Umbilical cord (tissue), 2 donors: ENCODE data around the gene LIG3. TPM values are rescaled to one million over a fixed set of nuclear protein-coding genes. Genes with fewer than 3 reads are reported as not detected.
"Not testable (repeated sequence)": the region's sequence is repeated elsewhere in the genome, so short reads cannot be mapped to it uniquely, and the experiment has no call there.

Experiments
- DNase-seq: peaks from one replicate; pipeline ENCODE4 v3.0.0-alpha.2; 2015; ENCODE audit warnings: low spot score
- total RNA-seq: library from RNA; depleted of rRNA; stranded (reverse); fragments of >200 nt; gene quantifications from one replicate; pipeline ENCODE4 v1.2.3, GENCODE V29; 2014; ENCODE audit warnings: low replicate concordance; ENCODE audit not compliant: insufficient read depth

Gene LIG3
- total RNA-seq, 1 donor from 2014 or later, result 28.9 TPM

DNA sequence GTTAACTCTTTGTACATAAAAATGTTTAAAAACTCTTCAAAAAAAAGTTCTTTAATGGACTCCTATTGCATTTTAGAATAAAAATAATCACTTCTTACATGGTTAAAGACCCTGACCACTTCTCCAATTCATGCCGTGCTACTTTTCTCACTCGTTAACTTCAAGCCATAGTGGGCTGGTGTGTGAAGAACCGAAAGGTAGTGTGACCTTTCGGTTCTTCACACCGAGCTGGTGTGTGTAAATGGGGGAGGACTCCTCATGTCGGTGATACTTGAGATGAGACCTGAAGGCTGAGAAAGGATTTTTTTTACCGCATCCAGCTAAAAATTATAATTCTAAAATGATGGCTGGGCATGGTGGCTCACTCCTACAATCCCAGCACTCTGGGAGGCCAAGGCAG, 61.1 kb downstream of the LIG3 start:
- no peak for DNase-seq

DNA sequence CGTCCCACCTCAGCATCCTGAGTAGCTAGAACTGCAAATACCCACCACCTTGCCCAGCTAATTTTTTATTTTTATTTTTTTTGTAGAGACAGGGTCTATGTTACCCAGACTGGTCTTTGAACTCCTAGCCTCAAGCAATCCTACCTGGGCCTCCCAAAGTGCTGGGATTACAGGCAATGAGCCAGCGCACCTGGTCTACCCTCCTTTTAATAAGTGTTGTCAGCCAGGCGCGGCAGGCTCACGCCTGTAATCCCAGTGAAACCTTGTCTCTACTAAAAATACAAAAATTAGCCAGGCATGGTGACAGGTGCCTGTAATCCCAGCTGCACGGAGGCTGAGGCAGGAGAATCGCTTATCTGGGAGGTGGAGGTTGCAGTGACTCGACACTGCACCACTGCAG, 63.9 kb downstream of the LIG3 start:
- no peak for DNase-seq

DNA sequence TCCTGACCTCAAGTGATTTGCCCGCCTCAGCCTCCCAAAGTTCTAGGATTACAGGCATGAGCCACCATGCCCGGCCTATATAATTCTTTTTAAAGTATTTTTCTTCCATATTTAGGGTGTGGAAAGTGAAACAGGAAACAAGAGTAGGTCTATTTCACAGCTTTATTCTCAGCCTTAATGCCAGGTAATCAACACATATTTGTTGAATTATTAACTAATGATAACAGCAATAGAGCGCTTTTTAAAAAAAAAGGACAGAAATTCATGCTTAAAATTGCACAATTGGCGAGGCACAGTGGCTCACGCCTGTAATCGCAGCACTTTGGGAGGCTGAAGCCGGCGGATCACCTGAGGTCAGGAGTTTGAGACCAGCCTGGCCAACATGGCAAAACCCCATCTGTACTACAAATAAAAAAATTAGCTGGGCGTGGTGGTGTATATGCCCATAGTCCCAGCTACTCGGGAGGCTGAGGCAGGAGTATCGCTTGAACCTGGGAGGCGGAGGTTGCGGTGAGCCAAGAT, 65.2 kb downstream of the LIG3 start:
- DNase-seq, result not testable (repeated sequence)

DNA sequence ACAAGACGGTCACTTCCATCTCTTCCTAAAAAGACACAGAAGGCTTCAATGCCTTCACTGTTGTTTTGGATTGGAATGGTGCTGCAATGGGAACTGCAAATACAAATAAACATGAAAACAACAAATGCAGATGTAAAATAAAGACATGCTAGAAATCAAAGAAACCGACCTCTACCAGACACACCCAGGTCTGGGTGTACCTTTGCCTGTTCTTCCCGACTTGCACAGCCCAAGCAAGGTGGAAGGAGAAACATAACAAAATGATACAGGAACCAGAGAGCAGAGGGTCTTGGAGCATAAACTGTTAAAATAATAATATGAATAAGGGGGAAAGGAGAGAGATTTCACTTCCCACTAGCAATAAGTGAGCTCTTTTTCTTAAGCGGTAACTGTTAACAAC, 65.9 kb downstream of the LIG3 start:
- DNase-seq, result no peak

GRCh38 chr17:35046740-35047283, 66.5 kb downstream of the LIG3 start:
- DNase-seq, result peak; percentile 15

DNA sequence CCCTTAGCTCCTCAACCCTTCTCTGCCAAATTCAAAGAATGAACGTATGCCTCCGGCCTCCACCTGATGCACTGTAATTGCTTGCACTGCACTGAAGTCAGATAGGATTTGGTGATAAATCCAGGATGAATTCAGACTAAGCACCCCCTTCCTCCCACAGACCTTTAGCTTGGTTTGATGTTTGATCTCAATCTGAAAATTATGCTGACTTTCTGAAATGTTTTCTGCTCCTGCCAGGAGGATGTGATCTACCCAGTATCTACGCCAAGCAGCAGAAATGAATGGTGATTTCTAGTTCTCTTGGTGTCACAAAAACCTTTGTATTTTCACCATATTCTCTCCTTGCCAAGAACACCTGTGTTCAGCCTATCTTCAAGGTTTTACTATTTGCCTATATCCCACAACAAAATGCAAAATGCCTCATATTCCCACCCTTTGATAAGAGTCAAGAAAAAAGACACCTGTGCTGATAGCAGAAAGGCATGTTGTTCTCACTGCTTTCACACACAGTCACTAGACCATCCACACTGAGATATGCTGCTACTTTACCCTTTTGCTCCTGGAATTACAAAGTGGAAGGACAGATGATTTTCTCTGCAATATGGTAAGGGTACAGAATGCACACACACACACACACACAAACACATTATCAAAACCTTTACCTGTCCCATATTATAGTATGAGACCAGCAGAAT, 68.5 kb downstream of the LIG3 start:
- no peak for DNase-seq

- no peak for DNase-seq
These were observed 69.9 kb downstream of the LIG3 start for GRCh38 chr17:35050170-35050569.

DNA sequence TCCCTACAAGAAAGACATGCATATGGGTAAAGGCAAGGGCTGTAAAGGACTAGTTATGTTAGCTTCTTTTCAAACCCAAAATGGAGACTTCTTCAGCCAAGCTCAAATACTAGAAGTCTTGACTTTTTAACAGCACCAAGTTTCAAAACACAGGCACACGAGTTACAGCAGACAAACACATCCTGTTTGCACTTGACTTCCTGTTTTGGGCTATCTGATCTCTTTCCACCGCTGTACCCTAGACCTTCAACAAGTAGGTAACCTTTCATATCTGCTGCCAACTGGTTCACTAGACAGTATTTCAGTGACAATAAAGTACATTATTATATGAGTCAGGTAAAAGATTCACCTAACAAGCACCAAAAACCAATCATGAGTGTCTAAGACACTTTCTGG, 70.9 kb downstream of the LIG3 start:
- DNase-seq, result no peak

- no peak for DNase-seq
These were observed 71.4 kb downstream of the LIG3 start for GRCh38 chr17:35051579-35052240.

- no peak for DNase-seq
These were observed 71.9 kb downstream of the LIG3 start for GRCh38 chr17:35052241-35052610.

GRCh38 chr17:35052780-35053179, 72.5 kb downstream of the LIG3 start:
- DNase-seq, result no peak

- DNase-seq, result no peak
These were observed 72.9 kb downstream of the LIG3 start for GRCh38 chr17:35053204-35053603.

- DNase-seq, result no peak
These were observed 75.7 kb downstream of the LIG3 start for GRCh38 chr17:35056013-35056412.

GRCh38 chr17:35057332-35057915, 77.1 kb downstream of the LIG3 start:
- DNase-seq, result peak; percentile 17

Other genes starting within 250 kb of the LIG3 start
- gene CCT6B, start 19.1 kb upstream of the LIG3 start, total RNA-seq, result 6.0 TPM
- gene ZNF830, start 19.0 kb upstream of the LIG3 start, total RNA-seq, result 17.1 TPM
- gene RFFL, start 83.2 kb downstream of the LIG3 start, total RNA-seq, result 6.3 TPM
- 3.4 TPM for gene RAD51D, start 139.3 kb downstream of the LIG3 start, total RNA-seq
- gene FNDC8, start 141.1 kb downstream of the LIG3 start, total RNA-seq, result not detected
- gene NLE1, start 161.8 kb downstream of the LIG3 start, total RNA-seq, result 17.6 TPM
- 0.24 TPM for gene UNC45B, start 167.3 kb downstream of the LIG3 start, total RNA-seq
- gene SLC35G3, start 213.9 kb downstream of the LIG3 start, total RNA-seq, result 0.48 TPM